ENCODE results near the gene ZBTB20. TPM values are rescaled to one million over a fixed set of nuclear protein-coding genes. Genes with fewer than 3 reads are reported as not detected.

Gene ZBTB20
- total RNA-seq, 6 experiments from 2014 or later: 8.0 to 14.1 (median 10.4) TPM

- Mint-ChIP-seq H3K4me1 (ENCODE audit: low read depth) (peaks cover 16% of the 10 kb centered on the region), H3K4me3 (no peak overlapping the region), H3K27ac (no peak overlapping the region), H3K27me3 (ENCODE audit: insufficient read depth) (no peaks in the 10 kb centered on the region; the same call in 1 of the 2 replicates), H3K36me3 (ENCODE audit: low read depth) (no peaks in the 10 kb centered on the region), H3K9me3 (no peaks in the 10 kb centered on the region)
- no peak for DNase-seq
- TF ChIP-seq, protein P1, sequence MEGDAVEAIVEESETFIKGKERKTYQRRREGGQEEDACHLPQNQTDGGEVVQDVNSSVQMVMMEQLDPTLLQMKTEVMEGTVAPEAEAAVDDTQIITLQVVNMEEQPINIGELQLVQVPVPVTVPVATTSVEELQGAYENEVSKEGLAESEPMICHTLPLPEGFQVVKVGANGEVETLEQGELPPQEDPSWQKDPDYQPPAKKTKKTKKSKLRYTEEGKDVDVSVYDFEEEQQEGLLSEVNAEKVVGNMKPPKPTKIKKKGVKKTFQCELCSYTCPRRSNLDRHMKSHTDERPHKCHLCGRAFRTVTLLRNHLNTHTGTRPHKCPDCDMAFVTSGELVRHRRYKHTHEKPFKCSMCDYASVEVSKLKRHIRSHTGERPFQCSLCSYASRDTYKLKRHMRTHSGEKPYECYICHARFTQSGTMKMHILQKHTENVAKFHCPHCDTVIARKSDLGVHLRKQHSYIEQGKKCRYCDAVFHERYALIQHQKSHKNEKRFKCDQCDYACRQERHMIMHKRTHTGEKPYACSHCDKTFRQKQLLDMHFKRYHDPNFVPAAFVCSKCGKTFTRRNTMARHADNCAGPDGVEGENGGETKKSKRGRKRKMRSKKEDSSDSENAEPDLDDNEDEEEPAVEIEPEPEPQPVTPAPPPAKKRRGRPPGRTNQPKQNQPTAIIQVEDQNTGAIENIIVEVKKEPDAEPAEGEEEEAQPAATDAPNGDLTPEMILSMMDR (IDR thresholded peaks at IDR 0.05): no peak
Measured at GRCh38 chr3:114867835-114868503, 279.1 kb downstream of the ZBTB20 start.

DNA sequence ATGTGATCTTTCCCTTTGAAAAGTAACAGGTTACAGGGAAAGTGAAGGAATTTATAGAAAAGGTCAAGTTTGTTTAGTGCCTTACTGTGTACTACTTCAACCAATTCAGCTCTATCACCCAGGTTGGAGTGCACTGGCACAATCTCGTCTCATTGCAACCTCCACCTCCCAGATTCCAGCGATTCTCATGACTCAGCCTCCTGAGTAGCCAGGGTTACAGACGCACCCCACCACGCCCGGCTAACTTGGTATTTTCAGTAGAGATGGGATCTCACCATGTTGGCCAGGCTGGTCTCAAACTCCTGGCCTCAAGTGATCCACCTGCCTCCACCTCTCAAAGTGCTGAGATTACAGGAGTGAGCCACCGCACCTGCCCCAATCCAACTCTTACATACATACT is 279.7 kb downstream of the ZBTB20 start:
- peaks cover 13% of the 10 kb centered on the region for H3K4me1 Mint-ChIP-seq (ENCODE audit: low read depth)
- TF ChIP-seq, protein P1 (IDR thresholded peaks at IDR 0.05): no peak
- no peaks in the 10 kb centered on the region for H3K9me3 Mint-ChIP-seq
- no peak overlapping the region for H3K27ac Mint-ChIP-seq
- no peak overlapping the region for H3K4me3 Mint-ChIP-seq
- no peaks in the 10 kb centered on the region for H3K36me3 Mint-ChIP-seq (ENCODE audit: low read depth)
- H3K27me3 Mint-ChIP-seq (ENCODE audit: insufficient read depth): no peaks in the 10 kb centered on the region; the same call in 1 of the 2 replicates
- no peak for DNase-seq

GRCh38 chr3:114866430-114866829 is 280.7 kb downstream of the ZBTB20 start:
- peaks cover 7% of the 10 kb centered on the region; the same call in 1 of the 2 replicates for H3K4me1 Mint-ChIP-seq (ENCODE audit: low read depth)
- no peak overlapping the region for H3K4me3 Mint-ChIP-seq
- TF ChIP-seq, protein P1 (IDR thresholded peaks at IDR 0.05): no peak
- H3K27me3 Mint-ChIP-seq (ENCODE audit: insufficient read depth): no peaks in the 10 kb centered on the region; the same call in 1 of the 2 replicates
- H3K9me3 Mint-ChIP-seq: no peaks in the 10 kb centered on the region
- no peak overlapping the region for H3K27ac Mint-ChIP-seq
- no peaks in the 10 kb centered on the region for H3K36me3 Mint-ChIP-seq (ENCODE audit: low read depth)
- no peak for DNase-seq

DNA sequence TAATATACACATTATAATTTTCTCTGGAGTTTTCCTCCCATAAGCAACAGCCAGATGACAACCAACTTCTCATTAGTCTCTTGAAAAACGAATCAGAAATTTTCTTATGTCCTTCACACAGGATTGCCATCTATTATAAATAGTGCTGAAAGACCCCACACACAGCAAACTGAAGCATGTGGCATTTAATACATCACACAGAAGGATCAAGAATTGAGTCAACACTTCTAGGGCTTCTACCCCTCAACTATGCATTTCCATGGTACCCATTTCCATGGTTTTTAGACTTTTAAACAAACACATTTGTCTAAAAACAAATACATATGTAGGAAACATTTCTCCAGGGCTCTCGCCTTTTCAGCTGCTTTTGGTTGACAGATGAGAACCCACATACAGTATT is 282.1 kb downstream of the ZBTB20 start:
- no peak for DNase-seq
- H3K4me3 Mint-ChIP-seq: no peak overlapping the region
- no peaks in the 10 kb centered on the region; the same call in 1 of the 2 replicates for H3K27me3 Mint-ChIP-seq (ENCODE audit: insufficient read depth)
- no peaks in the 10 kb centered on the region for H3K9me3 Mint-ChIP-seq
- H3K4me1 Mint-ChIP-seq (ENCODE audit: low read depth): peaks cover 7% of the 10 kb centered on the region; the same call in 1 of the 2 replicates
- TF ChIP-seq, protein P1 (IDR thresholded peaks at IDR 0.05): no peak
- no peak overlapping the region for H3K27ac Mint-ChIP-seq
- no peaks in the 10 kb centered on the region for H3K36me3 Mint-ChIP-seq (ENCODE audit: low read depth)

GRCh38 chr3:114863848-114864247 is 283.2 kb downstream of the ZBTB20 start:
- Mint-ChIP-seq H3K4me1 (ENCODE audit: low read depth) (peaks cover 7% of the 10 kb centered on the region; the same call in 1 of the 2 replicates), H3K27ac (no peak overlapping the region), H3K4me3 (peak overlapping the region; percentile 49; the same call in 1 of the 2 replicates), H3K27me3 (ENCODE audit: insufficient read depth) (peaks cover 2% of the 10 kb centered on the region), H3K36me3 (ENCODE audit: low read depth) (no peaks in the 10 kb centered on the region), H3K9me3 (no peaks in the 10 kb centered on the region)
- TF ChIP-seq, protein P1 (IDR thresholded peaks at IDR 0.05): no peak
- no peak for DNase-seq

All from HFFc6 (cell line).